ENCODE measurements around the gene SGSM2. TPM values are rescaled to one million over a fixed set of nuclear protein-coding genes. Genes with fewer than 3 reads are reported as not detected.

The SGSM2 gene
- total and polyA plus RNA-seq, 4 donors, result 5.5 to 17.5 (median 12.4) TPM

DNA sequence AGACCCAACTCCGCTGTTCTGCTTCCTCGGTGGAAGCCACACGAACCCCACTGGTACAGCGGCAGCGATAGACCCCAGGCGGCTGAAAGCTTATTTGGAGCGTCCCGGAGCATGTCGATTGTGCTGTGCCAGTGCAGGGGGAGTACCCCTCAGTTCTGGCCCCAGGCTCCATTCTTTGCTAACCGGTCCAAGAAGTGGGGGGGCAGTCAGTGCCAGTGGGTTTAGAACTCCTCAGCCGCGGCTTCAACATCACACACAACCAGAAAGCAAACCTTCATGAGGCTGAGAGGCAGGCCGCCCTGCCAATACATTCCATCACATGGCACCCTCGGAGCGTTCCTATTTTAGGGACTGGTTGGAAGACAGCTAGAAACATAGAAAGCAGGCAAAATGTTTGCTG lies 65.2 kb downstream of the SGSM2 start:
- Histone ChIP-seq H3K4me3 (ENCODE audit: low read depth in 1 of 3, low read length in 3 of 3) (peak overlapping the region; percentile 4 to 56 (median 44)), H3K9ac (ENCODE audit: low read depth in 1 of 2, low read length in 2 of 2) (peak overlapping the region; percentile 5 to 10), H3K4me1 (ENCODE audit: control insufficient read depth in 4 of 4, insufficient read depth in 4 of 4, low read length in 3 of 4) (peaks cover 10 to 36% (median 26%) of the 10 kb centered on the region in 4 donors), H3K27ac (ENCODE audit: low read depth in 1 of 2, low read length in 2 of 2) (peak overlapping the region; percentile 3 to 80), H3K36me3 (ENCODE audit: control insufficient read depth in 4 of 4, insufficient read depth in 3 of 4, low read depth in 1 of 4, low read length in 3 of 4) (no peaks in the 10 kb centered on the region), H3K9me3 (ENCODE audit: control insufficient read depth in 4 of 4, low read length in 3 of 4) (no peaks in the 10 kb centered on the region), H3K27me3 (ENCODE audit: control insufficient read depth in 4 of 4, insufficient read depth in 4 of 4, low read length in 3 of 4) (no peaks in the 10 kb centered on the region)
- TF ChIP-seq YY1 (IDR thresholded peaks at IDR 0.05), result no peak
- no peak for TF ChIP-seq FOXA2 (IDR thresholded peaks at IDR 0.05)
- no peak for TF ChIP-seq EGR1 (IDR thresholded peaks at IDR 0.05; ENCODE audit: low read depth in 2 of 2)
- TF ChIP-seq NR2F2 (IDR thresholded peaks at IDR 0.05), result no peak
- TF ChIP-seq SP1 (IDR thresholded peaks at IDR 0.05), result no peak
- TF ChIP-seq JUND (IDR thresholded peaks at IDR 0.05), result no peak
- TF ChIP-seq REST (IDR thresholded peaks at IDR 0.05), result no peak
- TF ChIP-seq, protein P1, sequence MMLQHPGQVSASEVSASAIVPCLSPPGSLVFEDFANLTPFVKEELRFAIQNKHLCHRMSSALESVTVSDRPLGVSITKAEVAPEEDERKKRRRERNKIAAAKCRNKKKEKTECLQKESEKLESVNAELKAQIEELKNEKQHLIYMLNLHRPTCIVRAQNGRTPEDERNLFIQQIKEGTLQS (IDR thresholded peaks at IDR 0.05), result no peak
- TF ChIP-seq TAF1 (conservative IDR thresholded peaks at IDR 0.05), result no peak
- TF ChIP-seq GABPA (IDR thresholded peaks at IDR 0.05 in 1 of 2, conservative IDR thresholded peaks at IDR 0.05 in 1 of 2), result no peak
- no peak for TF ChIP-seq HNF4G (IDR thresholded peaks at IDR 0.05)
- no peak for TF ChIP-seq FOXA1 (IDR thresholded peaks at IDR 0.05)
- TF ChIP-seq, protein P2, sequence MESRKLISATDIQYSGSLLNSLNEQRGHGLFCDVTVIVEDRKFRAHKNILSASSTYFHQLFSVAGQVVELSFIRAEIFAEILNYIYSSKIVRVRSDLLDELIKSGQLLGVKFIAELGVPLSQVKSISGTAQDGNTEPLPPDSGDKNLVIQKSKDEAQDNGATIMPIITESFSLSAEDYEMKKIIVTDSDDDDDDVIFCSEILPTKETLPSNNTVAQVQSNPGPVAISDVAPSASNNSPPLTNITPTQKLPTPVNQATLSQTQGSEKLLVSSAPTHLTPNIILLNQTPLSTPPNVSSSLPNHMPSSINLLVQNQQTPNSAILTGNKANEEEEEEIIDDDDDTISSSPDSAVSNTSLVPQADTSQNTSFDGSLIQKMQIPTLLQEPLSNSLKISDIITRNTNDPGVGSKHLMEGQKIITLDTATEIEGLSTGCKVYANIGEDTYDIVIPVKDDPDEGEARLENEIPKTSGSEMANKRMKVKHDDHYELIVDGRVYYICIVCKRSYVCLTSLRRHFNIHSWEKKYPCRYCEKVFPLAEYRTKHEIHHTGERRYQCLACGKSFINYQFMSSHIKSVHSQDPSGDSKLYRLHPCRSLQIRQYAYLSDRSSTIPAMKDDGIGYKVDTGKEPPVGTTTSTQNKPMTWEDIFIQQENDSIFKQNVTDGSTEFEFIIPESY (IDR thresholded peaks at IDR 0.05), result no peak
- TF ChIP-seq RXRA (IDR thresholded peaks at IDR 0.05), result no peak
- TF ChIP-seq, protein P3, sequence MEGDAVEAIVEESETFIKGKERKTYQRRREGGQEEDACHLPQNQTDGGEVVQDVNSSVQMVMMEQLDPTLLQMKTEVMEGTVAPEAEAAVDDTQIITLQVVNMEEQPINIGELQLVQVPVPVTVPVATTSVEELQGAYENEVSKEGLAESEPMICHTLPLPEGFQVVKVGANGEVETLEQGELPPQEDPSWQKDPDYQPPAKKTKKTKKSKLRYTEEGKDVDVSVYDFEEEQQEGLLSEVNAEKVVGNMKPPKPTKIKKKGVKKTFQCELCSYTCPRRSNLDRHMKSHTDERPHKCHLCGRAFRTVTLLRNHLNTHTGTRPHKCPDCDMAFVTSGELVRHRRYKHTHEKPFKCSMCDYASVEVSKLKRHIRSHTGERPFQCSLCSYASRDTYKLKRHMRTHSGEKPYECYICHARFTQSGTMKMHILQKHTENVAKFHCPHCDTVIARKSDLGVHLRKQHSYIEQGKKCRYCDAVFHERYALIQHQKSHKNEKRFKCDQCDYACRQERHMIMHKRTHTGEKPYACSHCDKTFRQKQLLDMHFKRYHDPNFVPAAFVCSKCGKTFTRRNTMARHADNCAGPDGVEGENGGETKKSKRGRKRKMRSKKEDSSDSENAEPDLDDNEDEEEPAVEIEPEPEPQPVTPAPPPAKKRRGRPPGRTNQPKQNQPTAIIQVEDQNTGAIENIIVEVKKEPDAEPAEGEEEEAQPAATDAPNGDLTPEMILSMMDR (IDR thresholded peaks at IDR 0.05; ENCODE audit: low read depth, low read length, missing input control), result no peak
- TF ChIP-seq MAX (IDR thresholded peaks at IDR 0.05), result no peak
- no peak for TF ChIP-seq RAD21 (IDR thresholded peaks at IDR 0.05)
- no peak for TF ChIP-seq HNF4A (conservative IDR thresholded peaks at IDR 0.05)
- 54% methylated on average over 15 of the region's 15 CpGs for WGBS
- no peak for DNase-seq (ENCODE audit: low spot score)

Measured in liver (tissue), 9 donors.